H1 (cell line): ENCODE results near the gene IL1RAP. TPM values are rescaled to one million over a fixed set of nuclear protein-coding genes. Genes with fewer than 3 reads are reported as not detected.

ENCODE experiments used
- CTCF ChIA-PET: fragments of 300-600 bp; sonication (Branson Sonifier 250); formaldehyde crosslinking; loops from one replicate; lab custom pipeline; 2021; ENCODE audit not compliant: partially characterized antibody; lab: Charles Lee
- POLR2A ChIA-PET: fragments of 300-600 bp; sonication (Branson Sonifier 250); formaldehyde crosslinking; loops from one replicate; lab custom pipeline; 2021; ENCODE audit warnings: inconsistent platforms; ENCODE audit not compliant: partially characterized antibody; lab: Charles Lee
- DNase-seq, 2 experiments: peaks; one replicate each; pipeline versions ENCODE4 v3.0.0 to v3.0.0-alpha.2; 2010 to 2022; ENCODE audit warnings: low spot score in 2 of 2, low read depth in 1 of 2, mixed read lengths in 1 of 2
- FAIRE-seq: peaks from 2 replicates; lab custom pipeline; 2011; peaks lifted over from hg19 to GRCh38; lab: Jason Lieb, UNC
- H2AFZ ChIP-seq: 2 replicates; pipeline ENCODE4 v1.8.1; 2012; ENCODE audit warnings: low read length, inconsistent platforms
- H2AK5ac ChIP-seq: 2 replicates; pipeline ENCODE4 v1.6.1; 2013; ENCODE audit warnings: low read depth, low read length
- H2BK120ac ChIP-seq: replicated peaks from 2 replicates; pipeline ENCODE3; 2013; ENCODE audit warnings: low read depth, low read length, inconsistent platforms
- H2BK12ac ChIP-seq: 2 replicates; pipeline ENCODE4 v1.6.1; 2013; ENCODE audit warnings: low read depth, low read length
- H2BK15ac ChIP-seq: 2 replicates; pipeline ENCODE4 v1.6.1; 2013; ENCODE audit warnings: low read length
- H2BK20ac ChIP-seq: 2 replicates; pipeline ENCODE4 v1.6.1; 2013; ENCODE audit warnings: low read length
- H2BK5ac ChIP-seq: 2 replicates; pipeline ENCODE4 v1.6.1; 2013; ENCODE audit warnings: low read depth, low read length
- H3K14ac ChIP-seq: 2 replicates; pipeline ENCODE4 v1.6.1; 2013; ENCODE audit warnings: inconsistent platforms; ENCODE audit not compliant: insufficient read length
- H3K18ac ChIP-seq: 2 replicates; pipeline ENCODE4 v1.6.1; 2013; ENCODE audit warnings: low read length; ENCODE audit errors: extremely low read depth
- H3K23ac ChIP-seq: 2 replicates; pipeline ENCODE4 v1.6.1; 2013; ENCODE audit warnings: inconsistent platforms; ENCODE audit not compliant: insufficient read length
- H3K23me2 ChIP-seq: 2 replicates; pipeline ENCODE4 v1.6.1; 2013; ENCODE audit warnings: low read depth, low read length
- H3K27ac ChIP-seq: 2 replicates; pipeline ENCODE4 v1.6.1; 2011; ENCODE audit warnings: low read depth, low read length, inconsistent platforms
- H3K27me3 ChIP-seq, 4 experiments: replicated peaks in 1 of 4; 1 replicate in 1 of 4; 2 replicates in 3 of 4; pipeline versions ENCODE4 v1.6.1 to v1.8.1; 2011 to 2013; ENCODE audit warnings: low read length in 3 of 4, mild to moderate bottlenecking in 3 of 4, inconsistent platforms in 2 of 4, mixed read lengths in 2 of 4, moderate library complexity in 1 of 4; ENCODE audit not compliant: control insufficient read depth in 3 of 4, insufficient read depth in 3 of 4; ENCODE audit errors: extremely low read depth in 1 of 4
- H3K36me3 ChIP-seq, 4 experiments: 2 replicates each; pipeline versions ENCODE4 v1.6.1 to v1.8.1; 2011 to 2013; ENCODE audit warnings: mild to moderate bottlenecking in 4 of 4, low read length in 3 of 4, moderate library complexity in 2 of 4, control low read depth in 1 of 4, inconsistent platforms in 1 of 4; ENCODE audit not compliant: insufficient read depth in 4 of 4, control insufficient read depth in 2 of 4
- H3K4ac ChIP-seq: replicated peaks from 2 replicates; pipeline ENCODE3; 2013; ENCODE audit warnings: low read length, low read depth, mixed read lengths, inconsistent platforms; ENCODE audit not compliant: insufficient read length
- H3K4me1 ChIP-seq, 4 experiments: replicated peaks in 1 of 4; 1 replicate in 1 of 4; 2 replicates in 3 of 4; pipeline versions ENCODE4 v1.6.1 to v1.8.1; 2011 to 2013; ENCODE audit warnings: low read length in 3 of 4, inconsistent platforms in 2 of 4, mixed read lengths in 1 of 4; ENCODE audit not compliant: insufficient read depth in 4 of 4, control insufficient read depth in 3 of 4
- H3K4me2 ChIP-seq, 2 experiments: 2 replicates each; pipeline versions ENCODE4 v1.6.1 to v1.8.1; 2011 to 2013; ENCODE audit warnings: low read depth in 2 of 2, low read length in 2 of 2, control low read depth in 1 of 2, inconsistent platforms in 1 of 2, mild to moderate bottlenecking in 1 of 2; ENCODE audit not compliant: insufficient read depth in 1 of 2
- H3K4me3 ChIP-seq, 4 experiments: fragments of 200-600, 300-600 bp in 1 of 4; sonication (generic), shearing (Covaris generic), sonication (Bioruptor Twin) in 1 of 4; 2 replicates each; pipeline versions ENCODE4 v1.5.1 to v1.8.1; 2011 to 2016; ENCODE audit warnings: low read length in 4 of 4, low read depth in 3 of 4, control low read depth in 2 of 4, inconsistent platforms in 2 of 4, mild to moderate bottlenecking in 2 of 4, mixed read lengths in 1 of 4, moderate library complexity in 1 of 4; ENCODE audit not compliant: insufficient read depth in 2 of 4; ENCODE audit errors: extremely low read depth in 1 of 4
- H3K56ac ChIP-seq: replicated peaks from 2 replicates; pipeline ENCODE3; 2013; ENCODE audit warnings: low read depth, mild to moderate bottlenecking, mixed read lengths, low read length, inconsistent platforms; ENCODE audit not compliant: insufficient read length
- H3K79me1 ChIP-seq: 2 replicates; pipeline ENCODE4 v1.6.1; 2013; ENCODE audit warnings: low read depth, low read length, control low read depth
- H3K79me2 ChIP-seq, 2 experiments: 2 replicates each; pipeline versions ENCODE4 v1.6.1 to v1.8.1; 2012 to 2013; ENCODE audit warnings: low read length in 2 of 2, mild to moderate bottlenecking in 2 of 2, inconsistent platforms in 1 of 2; ENCODE audit not compliant: insufficient read depth in 2 of 2, control insufficient read depth in 1 of 2
- H3K9ac ChIP-seq, 4 experiments: replicated peaks in 1 of 4; 1 replicate in 1 of 4; 2 replicates in 3 of 4; pipeline versions ENCODE4 v1.6.1 to v1.8.1; 2011 to 2013; ENCODE audit warnings: low read depth in 3 of 4, low read length in 3 of 4, control low read depth in 2 of 4, mild to moderate bottlenecking in 2 of 4, moderate library complexity in 2 of 4, inconsistent platforms in 1 of 4; ENCODE audit errors: extremely low read depth in 1 of 4
- H3K9me3 ChIP-seq, 2 experiments: 2 replicates each; pipeline versions ENCODE4 v1.6.1 to v1.8.1; 2012 to 2013; ENCODE audit warnings: mild to moderate bottlenecking in 2 of 2, moderate library complexity in 2 of 2, control low read depth in 1 of 2, inconsistent platforms in 1 of 2, low read depth in 1 of 2, low read length in 1 of 2, mixed read lengths in 1 of 2; ENCODE audit not compliant: insufficient read depth in 2 of 2
- H4K20me1 ChIP-seq, 2 experiments: replicated peaks in 1 of 2; 2 replicates each; pipeline versions ENCODE3 to v1.8.1; 2011 to 2013; ENCODE audit warnings: inconsistent platforms in 2 of 2, low read length in 2 of 2, mild to moderate bottlenecking in 1 of 2; ENCODE audit not compliant: insufficient read depth in 2 of 2, control insufficient read depth in 1 of 2
- H4K5ac ChIP-seq: 2 replicates; pipeline ENCODE4 v1.6.1; 2013; ENCODE audit warnings: low read length, low read depth, mixed read lengths, inconsistent platforms; ENCODE audit not compliant: insufficient read length
- H4K8ac ChIP-seq: 2 replicates; pipeline ENCODE4 v1.8.0; 2013; ENCODE audit warnings: mild to moderate bottlenecking, moderate library complexity, low read length, inconsistent platforms; ENCODE audit not compliant: insufficient read depth; ENCODE audit errors: extremely low read depth
- H4K91ac ChIP-seq: replicated peaks from 2 replicates; pipeline ENCODE3; 2013; ENCODE audit warnings: low read length, mixed read lengths, inconsistent platforms; ENCODE audit not compliant: insufficient read length
- ATF3 ChIP-seq: IDR thresholded peaks from 2 replicates; pipeline ENCODE4 v1.6.1; 2011; ENCODE audit warnings: low read depth, mild to moderate bottlenecking, low read length; ENCODE audit not compliant: insufficient read depth
- EP300 ChIP-seq, 2 experiments: IDR thresholded peaks; 1 replicate in 1 of 2; 2 replicates in 1 of 2; pipeline ENCODE4 v1.6.1; 2011 to 2012; ENCODE audit warnings: low read depth in 2 of 2, low read length in 2 of 2, mild to moderate bottlenecking in 2 of 2, borderline replicate concordance in 1 of 2, inconsistent platforms in 1 of 2, moderate library complexity in 1 of 2
- HDAC2 ChIP-seq, 2 experiments: fragments of 300-600 bp in 1 of 2; sonication (generic) in 1 of 2; IDR thresholded peaks; 2 replicates each; pipeline ENCODE4 v1.6.1; 2011 to 2012; ENCODE audit warnings: low read depth in 2 of 2, low read length in 2 of 2, mild to moderate bottlenecking in 2 of 2, moderate library complexity in 2 of 2, borderline replicate concordance in 1 of 2, inconsistent platforms in 1 of 2
- NRF1 ChIP-seq: IDR thresholded peaks from 2 replicates; pipeline ENCODE4 v1.6.1; 2011; ENCODE audit warnings: mild to moderate bottlenecking, low read depth, low read length, improper control_type of control experiment
- SUZ12 ChIP-seq: fragments of 200-600 bp; sonication (generic); IDR thresholded peaks from 2 replicates; pipeline ENCODE4 v1.6.1; 2012; ENCODE audit warnings: mild to moderate bottlenecking, inconsistent platforms, low read length, moderate library complexity, mixed read lengths
- WGBS, 2 experiments: shearing (Covaris generic) in 1 of 2; methylation state at CpG; one replicate each; pipeline versions ENCODE4 v1.1.6 to v1.1.7; 2013 to 2015; ENCODE audit warnings: low lambda C conversion rate in 2 of 2, mixed read lengths in 2 of 2, inconsistent platforms in 1 of 2, low coverage in 1 of 2, missing lambda C conversion rate in 1 of 2; ENCODE audit not compliant: insufficient replicate concordance in 2 of 2, insufficient coverage in 1 of 2, insufficient read length in 1 of 2; ENCODE audit errors: extremely low coverage in 1 of 2, missing lambda C conversion rate in 1 of 2; 5-methylcytosine and 5-hydroxymethylcytosine counted together
- polyA plus RNA-seq, 7 experiments: library from polyadenylated mRNA; depleted of rRNA in 3 of 7; stranded (reverse) in 5 of 7; unstranded in 2 of 7; fragments of >200 nt in 5 of 7; fragments of 200-250 nt in 2 of 7; gene quantifications; 1 replicate in 5 of 7; 2 replicates in 1 of 7; 4 replicates in 1 of 7; pipeline versions ENCODE4 v1.2.1 to v1.2.3, GENCODE V29; 2011 to 2013; ENCODE audit warnings: missing spikeins in 2 of 7, mixed read lengths in 2 of 7
- total RNA-seq: library from RNA; stranded (reverse); fragmentation: NEBNext Ultra II Directional; extraction: Animal tissue kit (Norgen Biotek cat#: 25700); gene quantifications from 2 replicates; pipeline ENCODE4 v1.2.1, GENCODE V29; 2021

Gene IL1RAP
- total and polyA plus RNA-seq, 2 of the 8 experiments (the other 6 are each of a cell fraction or from before 2014, with no cell fraction given), result 2.4 to 3.9 TPM

DNA sequence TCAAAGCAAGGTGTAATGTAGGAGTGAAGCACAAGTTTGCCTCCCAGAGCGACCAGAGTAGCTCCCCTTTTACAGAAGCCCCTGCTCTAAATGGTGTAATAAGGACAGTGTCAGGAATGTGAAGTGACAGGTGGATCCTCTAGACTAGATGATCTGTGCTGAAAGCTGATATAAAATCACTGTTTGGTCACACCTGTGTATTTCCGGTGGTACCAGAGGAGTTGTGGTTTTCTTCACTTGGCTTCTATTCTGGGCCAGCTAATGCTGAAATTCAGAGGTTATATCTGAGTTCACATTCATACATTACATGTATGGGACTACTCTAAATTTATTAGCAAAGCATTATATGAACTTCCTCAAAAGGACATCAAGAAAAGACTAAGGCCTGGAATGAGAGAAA, 117.4 kb downstream of the IL1RAP start:
- Histone ChIP-seq H4K8ac (no peak overlapping the region), H3K9ac (no peak overlapping the region), H3K4ac (no peak overlapping the region), H3K14ac (no peak overlapping the region), H2AK5ac (no peak overlapping the region), H3K4me2 (no peak overlapping the region), H2BK5ac (no peak overlapping the region), H3K79me1 (no peaks in the 10 kb centered on the region), H4K91ac (no peak overlapping the region), H3K27ac (no peak overlapping the region; the same call in 1 of the 2 replicates), H4K20me1 (no peaks in the 10 kb centered on the region), H2BK15ac (no peak overlapping the region), H3K36me3 (no peaks in the 10 kb centered on the region), H3K56ac (no peak overlapping the region), H4K5ac (no peak overlapping the region), H2BK12ac (no peak overlapping the region), H3K79me2 (no peaks in the 10 kb centered on the region), H2BK120ac (no peak overlapping the region), H3K4me1 (peaks cover 0 to 3% (median 0%) of the 10 kb centered on the region in 4 experiments; a peak in 1 of 7 replicates), H3K4me3 (no peak overlapping the region), H2BK20ac (no peak overlapping the region), H3K23ac (no peak overlapping the region)
- ChIA-PET POLR2A (no interaction called here), CTCF (interaction anchor here (0.8 kb wide), 2 partner anchors 9 to 82 kb away, joined by 3 to 4 read pairs; no protein-coding TSS in a partner anchor)
- FAIRE-seq (no peak), DNase-seq (no peak)
- WGBS, 2 experiments, result 92% methylated on average over 2 of the region's 2 CpGs; no CpG with 5 or more reads in 1 of the 2 experiments
- TF ChIP-seq ATF3, result no peak
- TF ChIP-seq NRF1, result no peak
- no peak for TF ChIP-seq SUZ12
- TF ChIP-seq HDAC2 (IDR thresholded peaks at IDR 0.05; ENCODE audit: borderline replicate concordance in 1 of 2, low read depth in 2 of 2, low read length in 2 of 2), result no peak
- no peak for TF ChIP-seq EP300 (IDR thresholded peaks at IDR 0.05; ENCODE audit: borderline replicate concordance in 1 of 2, low read depth in 2 of 2, low read length in 2 of 2)
- TF ChIP-seq, all 59 proteins: peak for 0
- no peaks in the 10 kb centered on the region for H3K23me2 ChIP-seq
- no peaks in the 10 kb centered on the region for H3K9me3 ChIP-seq
- no peaks in the 10 kb centered on the region for H3K27me3 ChIP-seq
- H2AFZ ChIP-seq, result no peak overlapping the region
- no peak overlapping the region for H3K18ac ChIP-seq
